ENCODE measurements around the gene C19orf25.
"Not testable (repeated sequence)": the region's sequence is repeated elsewhere in the genome, so short reads cannot be mapped to it uniquely, and the experiment has no call there.

The C19orf25 gene

DNA sequence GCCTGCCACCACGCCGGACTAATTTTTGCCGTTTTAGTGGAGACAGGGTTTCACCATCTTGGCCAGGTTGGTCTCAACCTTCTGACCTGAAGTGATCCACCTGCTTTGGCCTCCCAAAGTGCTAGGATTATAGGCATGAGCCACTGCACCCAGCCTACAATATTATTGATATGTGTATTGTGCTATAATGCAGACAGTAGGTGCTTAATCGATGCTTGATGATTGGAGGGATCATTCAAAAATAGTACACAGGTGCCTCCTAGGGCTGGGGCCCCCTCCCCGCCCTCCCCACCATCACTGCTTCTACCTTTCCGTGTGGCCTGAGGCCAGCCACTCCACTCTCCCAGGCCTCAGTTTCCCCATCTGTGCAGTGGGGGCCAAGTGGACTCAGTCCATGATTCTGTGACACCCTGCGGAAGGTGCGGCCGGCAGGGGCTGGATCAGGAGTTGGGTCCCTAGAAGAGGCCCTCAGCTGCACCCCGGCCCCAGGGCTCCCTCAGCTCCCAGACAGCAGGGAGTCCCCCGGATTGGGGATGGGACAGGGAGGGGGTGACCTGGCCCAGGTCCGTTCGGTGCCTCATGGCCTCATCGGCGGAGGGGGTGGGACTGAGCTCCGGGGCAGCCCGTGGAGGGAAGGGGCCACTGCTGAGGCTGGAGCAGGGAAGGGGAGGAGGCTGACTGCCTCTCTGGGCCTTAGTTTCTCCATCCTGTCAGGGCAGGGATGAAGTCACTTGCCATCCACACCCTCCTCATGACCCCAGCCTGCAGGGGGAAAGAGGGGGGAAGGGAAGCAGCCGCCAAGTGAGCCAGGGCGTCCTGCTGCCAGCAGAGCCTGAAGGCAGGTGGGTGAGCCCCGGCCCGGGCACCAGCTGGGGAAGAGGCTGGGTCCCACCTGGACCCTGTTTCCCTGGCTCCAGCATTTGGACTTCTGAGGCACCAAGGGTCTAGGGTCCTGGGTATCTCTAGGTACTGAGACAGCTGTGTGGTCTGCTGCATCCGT, 32.6 kb upstream of the C19orf25 start:
- no peak for DNase-seq

DNA sequence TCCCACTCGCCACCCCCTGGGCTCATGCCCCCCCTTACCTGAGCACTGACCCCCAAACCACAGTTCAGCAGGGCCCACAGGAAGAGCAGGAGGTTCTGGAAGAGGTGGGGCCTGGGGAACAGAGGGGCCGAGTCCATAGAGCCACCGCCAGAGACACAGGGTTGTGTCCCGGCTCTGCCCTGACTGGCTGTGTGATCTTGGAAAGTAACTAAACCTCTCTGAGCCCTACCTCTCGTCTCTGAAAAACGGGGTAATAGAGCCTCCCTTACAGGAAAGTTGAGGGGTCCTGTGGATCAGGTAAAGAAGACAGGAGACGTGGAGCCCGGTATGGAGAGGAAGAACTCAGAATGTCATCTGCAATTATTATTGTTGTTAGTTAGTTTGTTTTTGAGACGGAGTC, 31.8 kb upstream of the C19orf25 start:
- no peak for DNase-seq

- no peak for DNase-seq
These were observed 31.4 kb upstream of the C19orf25 start for GRCh38 chr19:1510442-1510806.

GRCh38 chr19:1509602-1510441, 30.8 kb upstream of the C19orf25 start:
- DNase-seq = no peak

DNA sequence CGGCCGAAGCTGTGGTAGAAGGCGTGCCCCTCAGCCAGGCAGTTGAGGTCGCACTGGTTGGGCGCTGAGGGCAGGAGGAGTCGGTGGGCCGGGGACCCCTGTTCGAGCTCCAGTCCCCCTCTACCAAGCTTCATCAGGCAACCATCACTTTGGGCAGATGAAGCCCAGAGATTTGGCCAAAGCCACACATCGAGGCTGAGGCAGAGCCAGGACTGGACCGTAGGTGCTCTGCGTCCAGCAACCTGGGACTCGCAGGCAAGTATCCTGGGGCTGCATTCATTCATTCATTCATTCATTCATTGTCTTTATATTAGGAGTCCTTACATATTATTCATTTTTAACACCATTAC, 29.5 kb upstream of the C19orf25 start:
- no peak for DNase-seq

- peak; percentile 90 for DNase-seq
These were observed 28.9 kb upstream of the C19orf25 start for GRCh38 chr19:1507763-1508506.

- DNase-seq = no peak
These were observed 28.2 kb upstream of the C19orf25 start for GRCh38 chr19:1507192-1507660.

DNA sequence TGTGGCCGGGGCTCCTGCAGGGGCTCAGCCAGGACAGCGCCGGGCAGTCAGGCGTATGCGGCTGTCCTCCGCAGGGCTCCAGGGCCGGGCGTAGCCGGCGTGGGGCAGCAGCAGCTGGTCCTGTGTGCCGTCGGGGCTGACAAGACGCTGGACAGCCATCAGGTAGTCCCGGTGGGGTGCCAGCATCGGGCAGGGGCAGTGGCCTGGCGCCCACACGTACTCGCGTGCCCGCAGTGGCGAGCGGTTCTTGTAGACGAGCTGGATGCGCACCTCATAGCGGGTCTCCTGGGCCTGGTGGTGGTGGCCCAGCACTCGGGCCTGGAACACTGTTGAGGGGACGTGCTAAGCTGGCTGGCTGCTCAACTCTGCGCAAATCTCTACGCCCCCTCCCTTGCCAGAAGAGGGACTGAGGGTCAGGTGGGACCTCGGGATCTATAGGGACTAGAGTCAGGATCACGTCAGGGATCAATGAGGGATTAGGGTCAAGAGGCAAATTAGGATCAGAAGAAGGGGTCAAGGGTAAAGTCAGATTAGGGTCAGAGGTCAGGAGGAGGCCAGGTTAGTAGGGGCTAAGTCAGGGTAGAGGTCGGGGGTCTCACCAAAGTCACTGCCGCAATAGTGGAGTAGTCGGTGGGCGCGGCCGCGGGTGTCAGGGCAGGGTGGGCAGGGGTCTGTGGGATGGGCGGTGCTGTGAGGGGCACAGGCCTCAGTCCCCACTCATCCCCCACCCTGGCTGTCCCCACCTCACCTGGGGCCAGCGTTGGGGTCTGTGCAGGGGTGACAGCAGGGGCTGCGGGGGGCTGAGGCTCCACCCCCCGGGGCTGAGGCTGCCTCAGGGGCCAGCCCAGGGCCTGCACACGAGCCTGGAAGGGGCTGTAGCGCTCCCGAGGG, 27.2 kb upstream of the C19orf25 start:
- no peak for DNase-seq

GRCh38 chr19:1505012-1505411, 26.0 kb upstream of the C19orf25 start:
- no peak for DNase-seq

DNA sequence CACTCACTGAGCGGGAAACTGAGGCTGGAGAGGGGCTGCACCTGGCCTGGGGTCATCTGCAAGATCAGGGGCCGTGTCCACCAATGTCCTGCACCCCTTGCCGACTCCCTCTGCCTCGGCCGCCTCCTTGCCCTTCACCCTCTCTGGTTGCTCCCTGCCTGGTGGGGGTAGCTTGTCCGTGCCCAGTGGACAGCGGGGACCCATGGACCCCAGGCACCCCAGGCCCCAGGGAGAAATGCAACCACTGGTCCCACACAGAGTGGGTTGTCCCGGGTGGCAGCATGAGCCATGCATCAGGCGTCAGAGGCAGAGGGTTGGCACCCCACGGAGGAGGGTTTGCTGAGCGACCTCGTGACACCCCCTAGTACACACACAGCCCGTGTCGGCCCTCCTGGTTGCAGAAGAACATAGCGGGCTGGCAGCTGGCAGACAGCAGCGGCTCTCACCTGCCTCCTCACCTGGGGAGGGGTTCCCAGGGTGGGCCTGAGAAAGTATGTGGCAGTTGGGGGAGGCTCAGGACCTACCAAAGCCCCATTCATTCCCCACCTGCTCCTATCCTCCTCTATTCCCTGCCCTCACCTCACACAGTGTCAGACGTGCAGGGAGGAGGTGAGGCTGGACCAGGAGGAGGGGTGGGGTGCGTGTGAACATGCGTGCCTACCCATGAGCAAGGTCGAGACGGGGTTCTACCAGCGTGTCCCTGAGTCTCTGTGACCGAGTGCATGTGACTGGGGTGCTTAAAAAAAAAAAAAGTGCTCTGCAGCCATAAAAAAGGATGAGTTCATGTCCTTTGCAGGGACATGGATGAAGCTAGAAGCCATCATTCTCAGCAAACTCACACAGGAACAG, 25.1 kb upstream of the C19orf25 start:
- no peak for DNase-seq

GRCh38 chr19:1503089-1503924, 24.3 kb upstream of the C19orf25 start:
- DNase-seq = peak; percentile 73

- no peak for DNase-seq
These were observed 23.5 kb upstream of the C19orf25 start for GRCh38 chr19:1502433-1503088.

DNA sequence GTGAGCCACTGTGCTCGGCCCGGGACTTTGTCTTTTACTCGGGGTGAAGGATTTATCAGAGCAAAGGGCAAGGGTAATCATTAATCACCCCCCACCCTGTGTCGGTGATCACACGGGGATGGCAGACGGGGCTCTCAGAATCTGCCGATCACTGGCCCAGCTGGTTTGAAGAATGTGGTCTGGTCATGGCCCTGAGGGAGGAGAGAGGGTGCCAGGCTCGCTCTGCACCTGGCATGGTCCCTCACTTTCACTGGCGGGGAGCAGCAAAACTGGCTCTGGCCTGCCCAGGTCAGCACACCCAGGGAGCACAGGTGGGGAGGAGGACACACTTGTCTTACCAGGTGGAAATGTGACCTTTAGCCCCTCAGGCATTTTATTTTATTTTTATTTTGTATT, 22.2 kb upstream of the C19orf25 start:
- no peak for DNase-seq

GRCh38 chr19:1499231-1499630, 20.2 kb upstream of the C19orf25 start:
- DNase-seq = not testable (repeated sequence)

GRCh38 chr19:1497578-1498235, 18.7 kb upstream of the C19orf25 start:
- DNase-seq = no peak

- no peak for DNase-seq
These were observed 17.9 kb upstream of the C19orf25 start for GRCh38 chr19:1496714-1497577.

- DNase-seq = no peak
These were observed 17.0 kb upstream of the C19orf25 start for GRCh38 chr19:1495799-1496713.
